H7 (cell line): Measurements from ENCODE around the gene TRMT112. TPM values are rescaled to one million over a fixed set of nuclear protein-coding genes. Genes with fewer than 3 reads are reported as not detected.

ENCODE experiments used
- DNase-seq: peaks from one replicate; pipeline ENCODE4 v3.0.0; 2012
- H3K27me3 ChIP-seq: 2 replicates; pipeline ENCODE4 v1.6.0; 2011; ENCODE audit warnings: mild to moderate bottlenecking, low read length; ENCODE audit not compliant: control insufficient read depth, insufficient read depth
- H3K36me3 ChIP-seq: replicated peaks from 2 replicates; pipeline ENCODE4 v1.5.1; 2011; ENCODE audit warnings: low read length; ENCODE audit not compliant: control insufficient read depth, insufficient read depth
- H3K4me3 ChIP-seq: 2 replicates; pipeline ENCODE4 v1.5.1; 2011; ENCODE audit warnings: low read depth, mild to moderate bottlenecking, control low read depth, low read length, moderate library complexity; ENCODE audit not compliant: insufficient read depth
- total RNA-seq: library from RNA; depleted of rRNA; stranded (reverse); fragments of >200 nt; shearing (Covaris generic); gene quantifications from 2 replicates; pipeline ENCODE4 v1.2.3, GENCODE V29; 2014; rRNA removed

TRMT112 gene
- total RNA-seq = 261 and 314 TPM in 2 replicates

DNA sequence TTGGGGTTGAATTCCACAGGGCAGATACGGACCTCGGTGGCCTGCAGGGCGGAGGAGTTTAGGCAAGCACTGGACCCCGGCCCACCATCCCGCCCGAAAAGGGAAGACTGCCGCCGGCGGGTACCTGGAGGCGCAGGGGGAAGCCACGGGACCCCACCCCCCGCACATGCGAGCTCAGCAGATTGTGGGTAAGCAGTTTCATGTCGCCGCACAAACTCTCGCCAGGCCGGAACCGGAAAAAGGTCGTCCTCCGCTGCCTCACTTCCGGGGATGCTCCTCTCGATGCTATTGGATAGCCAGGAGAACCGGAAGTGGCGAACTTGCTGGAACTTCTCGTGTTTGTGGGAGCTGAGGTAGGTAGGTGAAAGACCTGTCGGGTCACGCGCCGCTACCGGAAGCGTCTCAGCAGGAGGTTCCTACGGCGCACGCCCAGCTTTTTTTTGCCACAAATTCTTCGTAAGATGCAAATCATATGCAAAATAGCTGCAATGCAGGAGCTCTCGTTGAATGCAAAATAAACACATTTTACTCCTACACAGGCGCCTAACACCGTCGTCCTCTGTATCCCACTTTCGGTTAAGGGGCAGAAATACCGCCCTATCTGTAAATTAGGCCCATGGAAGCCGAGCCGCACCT lies at the start of gene TRMT112:
TSS of gene TRMT112 (minus strand) at position 235 of the 636 bp plus-strand sequence. CDS start at position 202, 33 bp downstream.
- no peaks in the 10 kb centered on the region for H3K27me3 ChIP-seq
- peak; percentile 93 for DNase-seq
- peak within 1 kb of the TSS; percentile 99 for H3K4me3 ChIP-seq
- peaks cover 21% of the 10 kb centered on the region for H3K36me3 ChIP-seq

DNA sequence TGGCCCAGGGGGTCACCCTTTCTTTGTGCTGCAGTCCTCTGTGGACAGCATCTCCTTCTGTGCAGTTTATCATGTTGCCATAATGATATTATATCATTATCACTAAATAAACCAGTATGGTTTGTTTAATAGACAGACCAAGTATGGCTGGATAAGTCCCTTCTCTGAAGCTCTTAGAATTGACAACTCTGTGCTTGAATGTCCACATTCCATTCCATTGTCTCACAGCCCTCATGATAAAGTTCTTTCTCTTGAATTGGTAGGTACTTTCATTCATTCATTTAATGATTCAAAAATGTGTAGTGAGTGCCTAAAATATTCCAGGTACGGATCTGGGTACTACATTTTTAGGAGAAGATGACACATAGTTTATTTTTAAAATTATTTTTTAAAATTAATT lies 49.4 kb upstream of the TRMT112 start:
- no peak for DNase-seq
- Histone ChIP-seq H3K36me3 (peaks cover 16% of the 10 kb centered on the region), H3K4me3 (no peak overlapping the region), H3K27me3 (no peaks in the 10 kb centered on the region)

DNA sequence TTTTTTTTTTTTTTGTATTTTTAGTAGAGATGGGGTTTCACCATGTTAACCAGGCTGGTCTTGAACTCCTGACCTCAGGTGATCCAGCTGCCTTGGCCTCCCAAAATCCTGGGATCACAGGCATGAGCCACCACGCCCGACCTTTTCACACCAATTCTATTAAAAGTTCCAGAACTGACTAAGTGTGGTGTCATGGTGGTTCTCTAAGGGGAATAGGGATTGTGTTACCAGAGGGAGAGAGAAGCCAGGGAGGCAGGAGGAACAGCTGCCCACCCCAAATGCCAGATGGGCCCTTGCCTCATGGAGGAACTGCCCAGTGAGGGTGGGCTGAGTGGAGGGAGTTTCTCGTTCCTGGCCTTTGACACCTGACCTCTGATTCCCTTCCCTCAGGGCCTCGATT lies 47.6 kb upstream of the TRMT112 start:
- no peak overlapping the region for H3K4me3 ChIP-seq
- peaks cover 20% of the 10 kb centered on the region for H3K36me3 ChIP-seq
- H3K27me3 ChIP-seq = no peaks in the 10 kb centered on the region
- no peak for DNase-seq

DNA sequence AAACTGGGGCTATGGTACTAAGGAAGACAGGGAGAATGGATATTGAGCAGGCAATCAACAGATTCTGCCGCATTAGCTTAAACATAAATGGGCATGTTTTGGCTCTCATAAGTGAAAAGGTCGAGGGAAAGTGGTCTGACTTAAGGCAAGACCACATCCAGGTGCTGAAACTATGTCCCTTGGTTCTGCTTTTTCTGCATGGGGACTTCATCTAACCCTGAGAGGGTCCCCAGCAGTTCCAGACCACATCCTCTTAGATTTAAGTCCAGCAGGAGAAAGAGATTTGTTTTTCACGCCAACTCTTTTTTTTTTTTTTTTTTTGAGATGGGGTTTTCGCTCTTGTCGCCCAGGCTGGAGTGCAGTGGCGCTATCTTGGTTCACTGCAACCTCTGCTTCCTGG lies 47.1 kb upstream of the TRMT112 start:
- peaks cover 20% of the 10 kb centered on the region for H3K36me3 ChIP-seq
- DNase-seq = no peak

DNA sequence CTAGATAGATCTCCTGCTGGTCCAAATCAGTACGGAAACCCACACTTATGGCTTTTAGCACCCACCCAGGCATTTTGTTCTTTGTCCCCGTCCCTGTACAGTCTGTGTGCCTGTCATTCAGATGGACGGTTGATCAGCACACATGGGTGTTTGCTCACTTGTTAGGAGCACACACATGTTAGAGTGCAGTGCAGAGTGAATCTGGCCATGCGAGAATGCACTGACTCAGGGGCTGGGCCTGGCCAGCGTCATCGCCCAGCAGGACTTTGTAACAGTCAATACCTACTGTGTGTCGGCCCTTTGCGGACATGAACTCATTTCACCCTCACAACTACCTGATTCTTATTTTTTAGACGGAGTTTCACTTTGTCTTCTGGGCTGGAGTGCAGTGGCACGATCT lies 45.0 kb upstream of the TRMT112 start:
- no peaks in the 10 kb centered on the region for H3K27me3 ChIP-seq
- no peak overlapping the region for H3K4me3 ChIP-seq
- peaks cover 19% of the 10 kb centered on the region for H3K36me3 ChIP-seq
- DNase-seq = no peak

More for the DNA sequence above, 47.1 kb upstream of the TRMT112 start:
- H3K4me3 ChIP-seq = no peak overlapping the region
- no peaks in the 10 kb centered on the region for H3K27me3 ChIP-seq

DNA sequence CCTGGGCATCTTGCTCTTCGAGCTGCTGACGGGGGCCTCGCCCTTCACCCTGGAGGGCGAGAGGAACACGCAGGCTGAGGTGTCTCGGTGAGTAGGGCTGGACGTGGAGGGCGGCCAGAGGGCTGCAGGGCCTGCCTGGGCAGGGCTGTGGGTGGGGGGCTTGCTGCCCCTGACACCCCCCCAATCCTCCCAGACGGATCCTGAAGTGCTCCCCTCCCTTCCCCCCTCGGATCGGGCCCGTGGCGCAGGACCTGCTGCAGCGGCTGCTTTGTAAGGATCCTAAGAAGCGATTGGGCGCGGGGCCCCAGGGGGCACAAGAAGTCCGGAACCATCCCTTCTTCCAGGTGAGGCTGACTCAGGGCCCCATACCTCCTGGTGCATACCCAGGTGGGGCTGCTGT lies 44.3 kb upstream of the TRMT112 start:
- Histone ChIP-seq H3K27me3 (no peaks in the 10 kb centered on the region), H3K36me3 (peaks cover 19% of the 10 kb centered on the region), H3K4me3 (no peak overlapping the region)
- DNase-seq = peak; percentile 49

DNA sequence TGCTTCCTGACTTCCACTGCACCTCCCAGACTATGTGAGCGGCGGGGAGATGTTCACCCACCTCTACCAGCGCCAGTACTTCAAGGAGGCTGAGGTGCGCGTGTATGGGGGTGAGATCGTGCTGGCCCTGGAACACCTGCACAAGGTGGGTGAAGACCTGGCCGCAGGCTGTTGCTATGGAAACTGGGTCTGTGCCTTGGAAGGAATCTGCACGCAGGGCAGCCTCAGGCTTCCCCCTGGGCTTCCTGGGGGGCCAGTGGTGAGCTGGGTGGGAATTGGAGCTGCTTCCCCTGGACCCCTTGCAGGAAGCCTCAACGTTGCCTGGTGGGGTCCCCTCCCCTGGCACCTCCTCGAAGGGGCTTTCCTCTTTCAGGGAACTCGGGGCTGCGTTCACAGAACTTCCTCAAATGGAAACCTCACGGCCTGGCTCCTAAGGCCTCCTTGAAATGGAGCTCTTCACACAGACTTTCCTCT lies 43.1 kb upstream of the TRMT112 start:
- DNase-seq = peak; percentile 73

DNA sequence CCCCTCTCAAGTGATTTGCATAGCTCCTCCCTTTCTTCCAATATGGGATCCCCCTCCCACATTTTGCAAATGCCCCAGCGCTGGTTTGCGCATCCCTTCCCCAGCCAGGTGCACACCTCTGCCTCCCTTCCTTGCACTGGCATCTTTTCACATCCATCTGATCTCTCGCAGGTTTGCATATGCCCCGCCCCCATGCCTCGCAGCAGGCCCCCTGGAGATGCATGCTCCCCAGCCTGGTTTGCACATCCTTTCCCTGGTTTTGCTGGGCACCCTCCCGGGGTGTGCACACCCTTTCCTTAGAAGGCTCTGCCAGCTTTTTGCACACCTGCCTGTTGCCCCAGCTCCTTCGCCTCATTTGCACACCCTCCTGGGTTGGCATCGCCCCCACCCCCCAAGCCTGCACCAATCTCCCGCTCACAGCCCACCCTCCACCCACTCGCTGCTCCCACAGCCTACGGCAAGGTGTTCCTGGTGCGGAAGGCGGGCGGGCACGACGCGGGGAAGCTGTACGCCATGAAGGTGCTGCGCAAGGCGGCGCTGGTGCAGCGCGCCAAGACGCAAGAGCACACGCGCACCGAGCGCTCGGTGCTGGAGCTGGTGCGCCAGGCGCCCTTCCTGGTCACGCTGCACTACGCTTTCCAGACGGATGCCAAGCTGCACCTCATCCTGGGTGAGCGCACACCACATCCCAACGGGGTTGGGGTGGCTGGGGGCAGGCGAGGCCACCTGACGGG lies 42.5 kb upstream of the TRMT112 start:
- no peak for DNase-seq
- H3K36me3 ChIP-seq = peaks cover 11% of the 10 kb centered on the region
- H3K4me3 ChIP-seq = peak overlapping the region; percentile 89
- H3K27me3 ChIP-seq = no peaks in the 10 kb centered on the region

More for the DNA sequence above, 43.1 kb upstream of the TRMT112 start:
- H3K4me3 ChIP-seq = no peak overlapping the region
- no peaks in the 10 kb centered on the region for H3K27me3 ChIP-seq
- peaks cover 15% of the 10 kb centered on the region for H3K36me3 ChIP-seq

DNA sequence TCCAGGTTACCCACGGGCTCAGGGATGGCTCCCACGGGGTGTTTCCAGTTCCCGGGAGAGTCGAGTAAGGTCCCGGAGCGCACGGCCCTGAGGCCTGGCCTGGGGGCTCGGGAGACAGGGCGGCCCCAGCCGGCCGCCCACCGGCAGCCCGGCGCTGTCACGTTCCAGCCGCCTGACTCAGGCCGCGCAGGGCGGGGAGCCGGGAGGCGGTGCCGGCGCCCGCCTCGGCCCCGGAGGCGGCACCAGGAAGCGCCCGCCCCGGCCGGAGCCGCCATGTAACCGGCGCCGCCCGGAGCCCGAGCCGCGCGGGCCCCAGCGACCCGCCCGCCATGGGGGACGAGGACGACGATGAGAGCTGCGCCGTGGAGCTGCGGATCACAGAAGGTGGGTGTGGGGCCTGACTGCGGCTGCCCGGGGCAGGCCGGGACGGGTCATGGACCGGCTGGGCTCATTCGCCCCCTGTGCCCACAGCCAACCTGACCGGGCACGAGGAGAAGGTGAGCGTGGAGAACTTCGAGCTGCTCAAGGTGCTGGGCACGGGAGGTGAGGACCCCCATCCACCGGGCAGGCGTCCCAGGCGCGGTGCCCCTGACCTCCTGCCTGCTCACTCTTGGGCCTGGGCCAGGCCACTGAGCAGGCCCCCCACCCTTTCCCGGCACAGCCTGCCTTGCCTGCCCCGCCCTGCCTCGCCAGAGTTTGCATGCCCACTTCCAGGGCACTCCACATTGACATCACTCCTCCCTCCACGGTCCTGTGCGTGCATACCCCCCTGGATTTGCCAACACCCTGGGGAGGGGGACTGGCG lies 41.8 kb upstream of the TRMT112 start, which contains the start of gene RPS6KA4:
TSS of gene RPS6KA4 (plus strand) at position 256 of the 805 bp plus-strand sequence. CDS start at position 330, 74 bp downstream.
- H3K36me3 ChIP-seq = peaks cover 11% of the 10 kb centered on the region
- H3K4me3 ChIP-seq = peak within 1 kb of the TSS; percentile 89
- peak; percentile 97 for DNase-seq
- no peaks in the 10 kb centered on the region for H3K27me3 ChIP-seq

DNA sequence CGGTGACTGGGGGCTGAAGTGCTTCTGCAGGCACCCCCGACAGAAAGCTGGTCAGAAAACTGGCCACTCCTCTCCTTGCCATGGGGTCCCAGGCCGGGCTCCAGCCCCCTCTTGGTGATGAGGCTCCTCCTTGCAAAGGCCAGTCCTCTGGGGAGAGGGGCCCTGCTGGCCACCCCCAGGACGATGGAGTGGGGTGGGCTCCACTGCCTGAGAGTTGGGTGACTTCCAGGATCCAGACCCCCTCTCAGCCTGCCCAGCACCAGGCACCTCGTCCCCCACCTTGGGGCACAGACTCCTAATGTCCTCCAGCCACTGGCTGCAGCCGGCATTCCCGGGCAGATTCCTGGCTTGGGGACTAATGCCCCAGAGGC lies 41.2 kb upstream of the TRMT112 start:
- Histone ChIP-seq H3K36me3 (peaks cover 11% of the 10 kb centered on the region), H3K4me3 (peak overlapping the region; percentile 42), H3K27me3 (no peaks in the 10 kb centered on the region)
- no peak for DNase-seq

DNA sequence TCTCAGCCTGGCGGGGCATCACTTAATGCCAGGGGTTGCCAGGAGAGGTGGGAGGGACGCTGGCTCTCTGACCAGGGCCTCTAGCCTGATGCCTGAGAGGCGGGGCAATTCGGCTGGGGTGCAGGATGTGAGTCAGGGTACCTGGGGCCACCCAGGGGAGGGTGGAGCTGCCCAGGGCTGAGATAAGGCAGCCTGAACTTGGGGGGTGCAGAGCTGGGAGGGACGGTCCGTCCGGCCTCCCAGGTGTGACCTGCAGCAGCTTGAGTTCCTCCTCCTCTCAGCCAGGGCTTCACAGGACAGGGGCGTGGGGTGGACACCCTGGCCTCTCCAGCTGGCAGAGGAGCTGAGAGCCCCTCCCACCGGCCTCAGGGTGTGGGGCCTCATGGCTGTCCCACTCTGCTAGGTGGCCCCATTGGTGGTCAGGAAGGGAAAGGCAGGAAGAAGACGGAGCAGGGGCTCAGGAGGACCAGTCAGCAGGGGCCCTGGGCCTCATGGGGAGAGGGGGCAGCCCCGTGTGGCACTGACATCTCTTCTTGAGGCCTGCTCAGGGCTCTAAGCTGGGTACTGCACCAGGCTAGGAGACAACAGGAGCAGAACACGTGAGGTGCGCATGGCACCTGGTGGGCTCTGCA lies 40.7 kb upstream of the TRMT112 start:
- H3K27me3 ChIP-seq = no peaks in the 10 kb centered on the region
- no peak overlapping the region for H3K4me3 ChIP-seq
- peak; percentile 66 for DNase-seq
- peaks cover 11% of the 10 kb centered on the region for H3K36me3 ChIP-seq

DNA sequence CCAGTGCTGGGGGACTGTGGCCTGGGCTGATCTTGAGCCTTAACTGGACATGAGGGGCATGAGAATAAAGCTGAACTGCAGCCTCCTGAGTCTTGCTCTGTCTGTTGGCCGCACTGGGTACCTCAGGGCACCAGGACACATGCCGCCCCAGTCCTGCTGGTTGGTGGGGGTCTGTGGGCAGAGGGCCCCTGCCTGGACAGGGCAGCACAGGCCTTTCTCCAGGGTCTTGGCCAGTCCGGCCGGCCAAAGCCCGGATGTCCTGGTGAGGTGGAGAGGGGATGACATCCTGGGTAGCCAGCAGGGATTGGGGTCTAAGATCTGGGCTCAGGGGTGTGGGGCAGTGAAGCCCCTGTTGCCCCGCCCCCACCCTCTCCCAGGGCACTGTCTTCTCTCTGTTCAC lies 40.1 kb upstream of the TRMT112 start:
- Histone ChIP-seq H3K4me3 (no peak overlapping the region), H3K27me3 (no peaks in the 10 kb centered on the region), H3K36me3 (peaks cover 9% of the 10 kb centered on the region)
- no peak for DNase-seq

DNA sequence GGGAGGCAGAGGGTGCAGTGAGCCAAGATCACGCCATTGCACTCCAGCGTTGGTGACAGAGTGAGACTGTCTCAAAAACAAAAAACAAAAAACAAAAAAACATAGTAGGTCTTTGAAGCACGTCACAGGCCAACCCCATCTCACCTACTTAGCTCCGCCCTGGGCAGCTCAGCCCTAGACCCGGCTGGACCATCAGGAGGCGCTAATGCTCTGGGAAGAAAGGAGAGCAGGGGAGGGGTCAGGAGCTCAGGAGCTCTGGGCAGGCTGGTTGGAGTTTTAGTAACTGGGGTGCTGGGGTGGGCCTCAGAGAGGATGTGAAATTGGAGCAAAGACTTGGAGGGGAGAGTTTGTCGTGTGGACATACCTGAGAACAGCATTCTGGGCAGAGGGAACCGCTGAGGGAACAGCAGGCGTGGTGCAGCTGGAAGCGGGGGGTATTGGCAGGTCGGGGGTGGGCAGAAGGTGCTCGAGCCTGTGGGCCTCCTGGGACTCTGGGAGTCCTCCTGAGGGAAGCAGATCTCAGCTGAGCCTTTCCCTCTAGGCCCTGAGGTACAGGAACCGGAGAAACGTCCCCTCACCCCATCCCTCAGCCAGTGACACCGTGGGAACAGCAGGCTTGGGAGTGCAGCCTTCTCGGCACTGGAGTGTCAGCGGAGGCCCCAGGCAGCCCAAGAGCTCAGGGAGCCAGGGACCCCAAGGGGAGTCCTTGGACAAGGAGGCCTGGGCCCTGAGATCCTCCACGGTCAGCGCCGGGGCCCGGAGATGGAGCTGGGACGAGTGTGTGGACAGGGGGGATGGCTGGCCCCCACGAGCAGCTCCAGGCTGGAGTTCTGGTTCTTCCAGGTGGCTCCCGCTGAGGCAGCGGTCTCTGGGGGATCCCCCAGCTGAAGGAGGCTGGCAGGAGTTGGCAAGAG lies 39.4 kb upstream of the TRMT112 start:
- no peaks in the 10 kb centered on the region for H3K27me3 ChIP-seq
- H3K36me3 ChIP-seq = peaks cover 4% of the 10 kb centered on the region
- peak; percentile 95 for DNase-seq
- H3K4me3 ChIP-seq = no peak overlapping the region
